HCT116 (cell line): ENCODE results near the gene PRKCZ.

ENCODE experiments used
- CEBPB ChIP-seq: IDR thresholded peaks from 2 replicates; pipeline ENCODE4 v1.6.1; 2012; ENCODE audit warnings: low read depth
- EZH2 ChIP-seq: fragments of 200-600 bp; sonication (generic); IDR thresholded peaks from 2 replicates; pipeline ENCODE4 v1.6.1; 2017; ENCODE audit warnings: antibody characterized with exemption, mixed run types
- FOSL1 ChIP-seq: IDR thresholded peaks from 2 replicates; pipeline ENCODE4 v1.6.1; 2012; ENCODE audit warnings: low read depth
- POLR2A ChIP-seq: IDR thresholded peaks from 2 replicates; pipeline ENCODE4 v1.7.0; 2011; ENCODE audit warnings: borderline replicate concordance; ENCODE audit not compliant: insufficient read depth, insufficient read length; ENCODE audit errors: extremely low read depth
- POLR2AphosphoS5 ChIP-seq: IDR thresholded peaks from 2 replicates; pipeline ENCODE4 v1.6.1; 2011; ENCODE audit warnings: mild to moderate bottlenecking, low read depth, low read length, moderate library complexity
- ZFX ChIP-seq: fragments of 450-650 bp; IDR thresholded peaks from 2 replicates; pipeline ENCODE4 v1.6.1; 2017
- TF ChIP-seq, protein P1 (sequence below), 3 experiments: fragments of 200-600 bp in 1 of 3; sonication (generic) in 1 of 3; IDR thresholded peaks in 2 of 3; conservative IDR thresholded peaks in 1 of 3; 2 replicates each; pipeline ENCODE4 v1.5.1; 2012 to 2017; ENCODE audit warnings: low read depth in 2 of 3, low read length in 2 of 3, antibody characterized with exemption in 1 of 3, borderline replicate concordance in 1 of 3, control low read depth in 1 of 3, mild to moderate bottlenecking in 1 of 3, mixed read lengths in 1 of 3, mixed run types in 1 of 3, moderate library complexity in 1 of 3; ENCODE audit not compliant: insufficient read depth in 1 of 3
- TF ChIP-seq, protein P2 (sequence below): IDR thresholded peaks from 2 replicates; pipeline ENCODE4 v1.6.1; 2012

DNA sequence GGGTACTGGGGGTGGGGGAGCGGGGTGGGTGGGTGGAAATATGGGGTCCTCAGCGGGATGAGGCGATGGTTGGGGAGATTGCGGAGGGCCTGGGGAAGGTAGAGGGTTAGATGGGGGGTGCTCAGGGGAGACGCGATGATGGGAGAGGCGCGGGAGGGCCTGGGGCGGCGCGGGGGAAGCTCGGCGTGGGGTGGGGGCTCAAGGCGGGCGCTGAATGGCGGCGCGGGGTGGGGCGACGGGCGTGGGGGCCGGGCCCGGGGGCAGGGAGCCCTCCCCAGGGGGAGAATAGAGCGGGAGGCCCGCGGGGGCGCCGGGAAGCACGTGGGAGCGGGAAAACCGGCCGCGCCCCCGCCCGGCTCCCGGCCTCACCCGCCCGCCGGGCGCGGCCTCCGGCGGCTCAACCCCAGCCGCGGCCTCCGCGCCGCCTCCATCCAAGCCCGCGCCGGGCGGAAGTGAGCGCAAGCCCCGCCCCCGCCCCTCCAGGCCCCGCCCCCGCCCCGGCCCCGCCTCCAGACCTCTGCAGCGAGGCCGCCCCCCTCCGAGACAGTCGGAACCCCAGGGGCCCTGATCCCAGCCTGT is 144.2 kb downstream of the PRKCZ start, which contains the start of gene FAAP20:
- TF ChIP-seq, protein P1, sequence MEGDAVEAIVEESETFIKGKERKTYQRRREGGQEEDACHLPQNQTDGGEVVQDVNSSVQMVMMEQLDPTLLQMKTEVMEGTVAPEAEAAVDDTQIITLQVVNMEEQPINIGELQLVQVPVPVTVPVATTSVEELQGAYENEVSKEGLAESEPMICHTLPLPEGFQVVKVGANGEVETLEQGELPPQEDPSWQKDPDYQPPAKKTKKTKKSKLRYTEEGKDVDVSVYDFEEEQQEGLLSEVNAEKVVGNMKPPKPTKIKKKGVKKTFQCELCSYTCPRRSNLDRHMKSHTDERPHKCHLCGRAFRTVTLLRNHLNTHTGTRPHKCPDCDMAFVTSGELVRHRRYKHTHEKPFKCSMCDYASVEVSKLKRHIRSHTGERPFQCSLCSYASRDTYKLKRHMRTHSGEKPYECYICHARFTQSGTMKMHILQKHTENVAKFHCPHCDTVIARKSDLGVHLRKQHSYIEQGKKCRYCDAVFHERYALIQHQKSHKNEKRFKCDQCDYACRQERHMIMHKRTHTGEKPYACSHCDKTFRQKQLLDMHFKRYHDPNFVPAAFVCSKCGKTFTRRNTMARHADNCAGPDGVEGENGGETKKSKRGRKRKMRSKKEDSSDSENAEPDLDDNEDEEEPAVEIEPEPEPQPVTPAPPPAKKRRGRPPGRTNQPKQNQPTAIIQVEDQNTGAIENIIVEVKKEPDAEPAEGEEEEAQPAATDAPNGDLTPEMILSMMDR (IDR thresholded peaks at IDR 0.05 in 2 of 3, conservative IDR thresholded peaks at IDR 0.05 in 1 of 3; ENCODE audit: borderline replicate concordance in 1 of 3, insufficient read depth in 1 of 3, low read depth in 2 of 3, low read length in 2 of 3), result no peak
- TF ChIP-seq POLR2AphosphoS5 (peak; percentile 68; the same call in 1 of the 2 replicates), EZH2 (no peak), CEBPB (no peak), POLR2A (no peak), FOSL1 (no peak), ZFX (no peak)
- TF ChIP-seq, protein P2, sequence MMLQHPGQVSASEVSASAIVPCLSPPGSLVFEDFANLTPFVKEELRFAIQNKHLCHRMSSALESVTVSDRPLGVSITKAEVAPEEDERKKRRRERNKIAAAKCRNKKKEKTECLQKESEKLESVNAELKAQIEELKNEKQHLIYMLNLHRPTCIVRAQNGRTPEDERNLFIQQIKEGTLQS, result no peak
